ENCODE measurements around the gene PRKD3. TPM values are rescaled to one million over a fixed set of nuclear protein-coding genes. Genes with fewer than 3 reads are reported as not detected.

PRKD3 gene
- 37.4 TPM for polyA plus RNA-seq (2013)

- H3K4me1 ChIP-seq (ENCODE audit: control extremely low read depth in 1 of 4, control insufficient read depth in 4 of 4, insufficient read depth in 4 of 4, low read length in 3 of 4): peaks cover 8 to 39% (median 28%) of the 10 kb centered on the region in 4 experiments
- WGBS (ENCODE audit: insufficient coverage): under 1% methylated on average over 50 of the region's 79 CpGs
- DNase-seq: peak; percentile 40 to 79 (median 62)
- H3K36me3 ChIP-seq (ENCODE audit: control insufficient read depth in 4 of 4, insufficient read depth in 4 of 4, low read length in 3 of 4): no peaks in the 10 kb centered on the region
- peak within 1 kb of the TSS; percentile 80 to 94 (median 92) for H3K4me3 ChIP-seq (ENCODE audit: control insufficient read depth in 1 of 7, extremely low read depth in 1 of 7, insufficient read depth in 4 of 7, low read depth in 2 of 7, low read length in 6 of 7)
- ChIA-PET POLR2A (interaction anchor here (2.0 kb wide), 1 partner anchor 19 kb away, joined by 10 read pairs; the partner anchor contains the start of gene QPCT), CTCF (interaction anchor here (1.2 to 4.3 kb wide), 5 partner anchors 10 to 65 kb away, joined by 3 to 12 read pairs (median 6); no protein-coding TSS in a partner anchor)
- H3K9me3 ChIP-seq (ENCODE audit: control extremely low read depth in 1 of 5, control insufficient read depth in 4 of 5, insufficient read depth in 2 of 5, low read depth in 1 of 5, low read length in 4 of 5): no peaks in the 10 kb centered on the region
- no peaks in the 10 kb centered on the region for H3K27me3 ChIP-seq (replicated peaks in 2 of 5; ENCODE audit: control insufficient read depth in 4 of 5, insufficient read depth in 5 of 5, low read length in 4 of 5)
- peak within 1 kb of the TSS; percentile 58 to 83 for H3K27ac ChIP-seq (ENCODE audit: insufficient read depth in 1 of 2, low read depth in 1 of 2, low read length in 2 of 2, poor library complexity in 1 of 2, severe bottlenecking in 2 of 2)
Observed at GRCh38 chr2:37324786-37325624, at the start of gene PRKD3. TSS of gene PRKD3 (minus strand) at chr2:37324833. CDS start at chr2:37316524, 8,309 bp downstream.

- H3K36me3 ChIP-seq (ENCODE audit: control insufficient read depth in 4 of 4, insufficient read depth in 4 of 4, low read length in 3 of 4): no peaks in the 10 kb centered on the region
- peaks cover 0 to 4% (median 0%) of the 10 kb centered on the region in 4 experiments for H3K4me1 ChIP-seq (ENCODE audit: control extremely low read depth in 1 of 4, control insufficient read depth in 4 of 4, insufficient read depth in 4 of 4, low read length in 3 of 4)
- no peaks in the 10 kb centered on the region for H3K27me3 ChIP-seq (replicated peaks in 2 of 5; ENCODE audit: control insufficient read depth in 4 of 5, insufficient read depth in 5 of 5, low read length in 4 of 5)
- H3K9me3 ChIP-seq (ENCODE audit: control extremely low read depth in 1 of 5, control insufficient read depth in 4 of 5, insufficient read depth in 2 of 5, low read depth in 1 of 5, low read length in 4 of 5): no peaks in the 10 kb centered on the region
- H3K4me3 ChIP-seq (ENCODE audit: control insufficient read depth in 1 of 7, extremely low read depth in 1 of 7, insufficient read depth in 4 of 7, low read depth in 2 of 7, low read length in 6 of 7): no peak overlapping the region
- DNase-seq: no peak
- H3K27ac ChIP-seq (ENCODE audit: insufficient read depth in 1 of 2, low read depth in 1 of 2, low read length in 2 of 2, poor library complexity in 1 of 2, severe bottlenecking in 2 of 2): no peak overlapping the region
- ChIA-PET POLR2A (no interaction called here), CTCF (no interaction called here)
Observed at GRCh38 chr2:37372000-37372399, 47.4 kb upstream of the PRKD3 start.

GRCh38 chr2:37370666-37371065 is 46.0 kb upstream of the PRKD3 start:
- no peak for DNase-seq
- Histone ChIP-seq H3K36me3 (ENCODE audit: control insufficient read depth in 4 of 4, insufficient read depth in 4 of 4, low read length in 3 of 4) (no peaks in the 10 kb centered on the region), H3K4me3 (ENCODE audit: control insufficient read depth in 1 of 7, extremely low read depth in 1 of 7, insufficient read depth in 4 of 7, low read depth in 2 of 7, low read length in 6 of 7) (no peak overlapping the region), H3K4me1 (ENCODE audit: control extremely low read depth in 1 of 4, control insufficient read depth in 4 of 4, insufficient read depth in 4 of 4, low read length in 3 of 4) (peaks cover 0 to 6% (median 0%) of the 10 kb centered on the region in 4 experiments), H3K27ac (ENCODE audit: insufficient read depth in 1 of 2, low read depth in 1 of 2, low read length in 2 of 2, poor library complexity in 1 of 2, severe bottlenecking in 2 of 2) (no peak overlapping the region), H3K27me3 (replicated peaks in 2 of 5; ENCODE audit: control insufficient read depth in 4 of 5, insufficient read depth in 5 of 5, low read length in 4 of 5) (no peaks in the 10 kb centered on the region), H3K9me3 (ENCODE audit: control extremely low read depth in 1 of 5, control insufficient read depth in 4 of 5, insufficient read depth in 2 of 5, low read depth in 1 of 5, low read length in 4 of 5) (no peaks in the 10 kb centered on the region)
- ChIA-PET CTCF (no interaction called here), POLR2A (no interaction called here)
- WGBS (ENCODE audit: insufficient coverage): no CpG with 5 or more reads among the region's 1 CpG

GRCh38 chr2:37367984-37368383 is 43.4 kb upstream of the PRKD3 start:
- H3K27me3 ChIP-seq (replicated peaks in 2 of 5; ENCODE audit: control insufficient read depth in 4 of 5, insufficient read depth in 5 of 5, low read length in 4 of 5): no peaks in the 10 kb centered on the region
- H3K27ac ChIP-seq (ENCODE audit: insufficient read depth in 1 of 2, low read depth in 1 of 2, low read length in 2 of 2, poor library complexity in 1 of 2, severe bottlenecking in 2 of 2): no peak overlapping the region
- no peaks in the 10 kb centered on the region for H3K36me3 ChIP-seq (ENCODE audit: control insufficient read depth in 4 of 4, insufficient read depth in 4 of 4, low read length in 3 of 4)
- no peak for DNase-seq
- no peaks in the 10 kb centered on the region for H3K9me3 ChIP-seq (ENCODE audit: control extremely low read depth in 1 of 5, control insufficient read depth in 4 of 5, insufficient read depth in 2 of 5, low read depth in 1 of 5, low read length in 4 of 5)
- CTCF ChIA-PET: interaction anchor here (0.8 to 2.0 kb wide), 4 partner anchors 9 to 45 kb away, joined by 3 to 8 read pairs (median 3); no protein-coding TSS in a partner anchor
- POLR2A ChIA-PET: no interaction called here
- H3K4me1 ChIP-seq (ENCODE audit: control extremely low read depth in 1 of 4, control insufficient read depth in 4 of 4, insufficient read depth in 4 of 4, low read length in 3 of 4): peaks cover 0 to 6% (median 0%) of the 10 kb centered on the region in 4 experiments
- WGBS (ENCODE audit: insufficient coverage): 100% methylated on average over 1 of the region's 2 CpGs
- no peak overlapping the region for H3K4me3 ChIP-seq (ENCODE audit: control insufficient read depth in 1 of 7, extremely low read depth in 1 of 7, insufficient read depth in 4 of 7, low read depth in 2 of 7, low read length in 6 of 7)

- Histone ChIP-seq H3K36me3 (ENCODE audit: control insufficient read depth in 4 of 4, insufficient read depth in 4 of 4, low read length in 3 of 4) (no peaks in the 10 kb centered on the region), H3K4me3 (ENCODE audit: control insufficient read depth in 1 of 7, extremely low read depth in 1 of 7, insufficient read depth in 4 of 7, low read depth in 2 of 7, low read length in 6 of 7) (no peak overlapping the region), H3K27me3 (replicated peaks in 2 of 5; ENCODE audit: control insufficient read depth in 4 of 5, insufficient read depth in 5 of 5, low read length in 4 of 5) (no peaks in the 10 kb centered on the region), H3K9me3 (ENCODE audit: control extremely low read depth in 1 of 5, control insufficient read depth in 4 of 5, insufficient read depth in 2 of 5, low read depth in 1 of 5, low read length in 4 of 5) (no peaks in the 10 kb centered on the region), H3K27ac (ENCODE audit: insufficient read depth in 1 of 2, low read depth in 1 of 2, low read length in 2 of 2, poor library complexity in 1 of 2, severe bottlenecking in 2 of 2) (no peak overlapping the region), H3K4me1 (ENCODE audit: control extremely low read depth in 1 of 4, control insufficient read depth in 4 of 4, insufficient read depth in 4 of 4, low read length in 3 of 4) (peaks cover 0 to 6% (median 0%) of the 10 kb centered on the region in 4 experiments)
- no peak for DNase-seq
- ChIA-PET CTCF (interaction anchor here (0.8 to 2.0 kb wide), 4 partner anchors 9 to 45 kb away, joined by 3 to 8 read pairs (median 3); no protein-coding TSS in a partner anchor), POLR2A (no interaction called here)
- WGBS (ENCODE audit: insufficient coverage): 100% methylated on average over 4 of the region's 7 CpGs
Observed at GRCh38 chr2:37367310-37367709, 42.7 kb upstream of the PRKD3 start.

- Histone ChIP-seq H3K36me3 (ENCODE audit: control insufficient read depth in 4 of 4, insufficient read depth in 4 of 4, low read length in 3 of 4) (no peaks in the 10 kb centered on the region), H3K27me3 (replicated peaks in 2 of 5; ENCODE audit: control insufficient read depth in 4 of 5, insufficient read depth in 5 of 5, low read length in 4 of 5) (no peaks in the 10 kb centered on the region), H3K9me3 (ENCODE audit: control extremely low read depth in 1 of 5, control insufficient read depth in 4 of 5, insufficient read depth in 2 of 5, low read depth in 1 of 5, low read length in 4 of 5) (no peaks in the 10 kb centered on the region), H3K27ac (ENCODE audit: insufficient read depth in 1 of 2, low read depth in 1 of 2, low read length in 2 of 2, poor library complexity in 1 of 2, severe bottlenecking in 2 of 2) (no peak overlapping the region), H3K4me1 (ENCODE audit: control extremely low read depth in 1 of 4, control insufficient read depth in 4 of 4, insufficient read depth in 4 of 4, low read length in 3 of 4) (peaks cover 0 to 6% (median 0%) of the 10 kb centered on the region in 4 experiments), H3K4me3 (ENCODE audit: control insufficient read depth in 1 of 7, extremely low read depth in 1 of 7, insufficient read depth in 4 of 7, low read depth in 2 of 7, low read length in 6 of 7) (no peak overlapping the region)
- POLR2A ChIA-PET: interaction anchor here (0.6 kb wide), 1 partner anchor 23 kb away, joined by 3 read pairs; no protein-coding TSS in a partner anchor
- 83% methylated on average over 2 of the region's 4 CpGs for WGBS (ENCODE audit: insufficient coverage)
- DNase-seq: no peak
- CTCF ChIA-PET: interaction anchor here (0.7 to 1.5 kb wide), 4 partner anchors 8 to 44 kb away, joined by 3 read pairs; no protein-coding TSS in a partner anchor
Observed at GRCh38 chr2:37366773-37367172, 42.1 kb upstream of the PRKD3 start.

- no peak for DNase-seq
- Histone ChIP-seq H3K36me3 (ENCODE audit: control insufficient read depth in 4 of 4, insufficient read depth in 4 of 4, low read length in 3 of 4) (no peaks in the 10 kb centered on the region), H3K27me3 (replicated peaks in 2 of 5; ENCODE audit: control insufficient read depth in 4 of 5, insufficient read depth in 5 of 5, low read length in 4 of 5) (no peaks in the 10 kb centered on the region), H3K4me3 (ENCODE audit: control insufficient read depth in 1 of 7, extremely low read depth in 1 of 7, insufficient read depth in 4 of 7, low read depth in 2 of 7, low read length in 6 of 7) (no peak overlapping the region), H3K9me3 (ENCODE audit: control extremely low read depth in 1 of 5, control insufficient read depth in 4 of 5, insufficient read depth in 2 of 5, low read depth in 1 of 5, low read length in 4 of 5) (no peaks in the 10 kb centered on the region), H3K4me1 (ENCODE audit: control extremely low read depth in 1 of 4, control insufficient read depth in 4 of 4, insufficient read depth in 4 of 4, low read length in 3 of 4) (peaks cover 0 to 6% (median 0%) of the 10 kb centered on the region in 4 experiments), H3K27ac (ENCODE audit: insufficient read depth in 1 of 2, low read depth in 1 of 2, low read length in 2 of 2, poor library complexity in 1 of 2, severe bottlenecking in 2 of 2) (no peak overlapping the region)
- 100% methylated on average over 2 of the region's 2 CpGs for WGBS (ENCODE audit: insufficient coverage)
- ChIA-PET POLR2A (no interaction called here), CTCF (no interaction called here)
Observed at GRCh38 chr2:37365669-37366068, 41.0 kb upstream of the PRKD3 start.

Measured in common myeloid progenitor, CD34-positive (primary cell).